Right atrium auricular region (tissue), 2 donors: ENCODE data around the gene DYNLT3. TPM values are rescaled to one million over a fixed set of nuclear protein-coding genes. Genes with fewer than 3 reads are reported as not detected.
A peak's percentile ranks its signal among the peaks of the same experiment; 100 is the strongest.

ENCODE experiments used
- DNase-seq: peaks from one replicate; pipeline ENCODE4 v3.0.0-alpha.2; 2019; ENCODE audit warnings: low spot score
- H3K27ac ChIP-seq, 2 donors: fragments of 200-600 bp; sonication (generic); 1 replicate in 1 of 2; 2 replicates in 1 of 2; pipeline ENCODE4 v1.5.1; 2016 to 2019
- H3K27me3 ChIP-seq, 2 donors: fragments of 200-600 bp; sonication (generic); one replicate each; pipeline versions ENCODE4 v1.5.1 to v1.6.0; 2017 to 2019
- H3K36me3 ChIP-seq: fragments of 200-600 bp; sonication (generic); one replicate; pipeline ENCODE4 v1.5.1; 2016
- H3K4me1 ChIP-seq, 2 donors: fragments of 200-600 bp; sonication (generic); one replicate each; pipeline versions ENCODE4 v1.5.1 to v1.6.0; 2017 to 2019
- H3K4me3 ChIP-seq, 2 donors: fragments of 200-600 bp; sonication (generic); 1 replicate in 1 of 2; 2 replicates in 1 of 2; pipeline ENCODE4 v1.5.1; 2017 to 2019; ENCODE audit warnings: mild to moderate bottlenecking in 1 of 2, moderate library complexity in 1 of 2
- H3K9me3 ChIP-seq, 2 donors: fragments of 200-600 bp; sonication (generic); one replicate each; pipeline ENCODE4 v1.5.1; 2019
- CTCF ChIP-seq, 2 donors: fragments of 200-600 bp; sonication (generic); IDR thresholded peaks; one replicate each; pipeline ENCODE4 v1.5.1; 2019; ENCODE audit warnings: antibody characterized with exemption in 2 of 2
- total RNA-seq, 2 donors: library from RNA; depleted of rRNA; stranded (reverse); fragments of >200 nt; gene quantifications; one replicate each; pipeline ENCODE4 v1.1.0, GENCODE V29; 2016

The DYNLT3 gene
- total RNA-seq, 2 donors from 2014 or later: 20.9 to 25.9 TPM

- Histone ChIP-seq H3K27ac (no peak overlapping the region), H3K4me3 (no peak overlapping the region), H3K4me1 (no peaks in the 10 kb centered on the region), H3K9me3 (no peaks in the 10 kb centered on the region), H3K36me3 (no peaks in the 10 kb centered on the region), H3K27me3 (no peaks in the 10 kb centered on the region)
- TF ChIP-seq CTCF (IDR thresholded peaks at IDR 0.05): no peak
- DNase-seq: no peak
These were observed 6.4 kb downstream of the DYNLT3 start for GRCh38 chrX:37840931-37841330.

- no peaks in the 10 kb centered on the region for H3K27me3 ChIP-seq
- H3K36me3 ChIP-seq: no peaks in the 10 kb centered on the region
- TF ChIP-seq CTCF (IDR thresholded peaks at IDR 0.05): no peak
- no peaks in the 10 kb centered on the region for H3K4me1 ChIP-seq
- H3K9me3 ChIP-seq: no peaks in the 10 kb centered on the region
- no peak for DNase-seq
- H3K27ac ChIP-seq: no peak overlapping the region
- no peak overlapping the region for H3K4me3 ChIP-seq
These were observed 12.4 kb downstream of the DYNLT3 start for GRCh38 chrX:37834937-37835336.

GRCh38 chrX:37830371-37830770, 17.0 kb downstream of the DYNLT3 start:
- H3K27me3 ChIP-seq: no peaks in the 10 kb centered on the region
- H3K4me1 ChIP-seq: no peaks in the 10 kb centered on the region
- no peaks in the 10 kb centered on the region for H3K36me3 ChIP-seq
- H3K9me3 ChIP-seq: no peaks in the 10 kb centered on the region
- no peak overlapping the region for H3K4me3 ChIP-seq
- no peak overlapping the region for H3K27ac ChIP-seq
- no peak for TF ChIP-seq CTCF (IDR thresholded peaks at IDR 0.05)
- DNase-seq: no peak

- H3K4me1 ChIP-seq: no peaks in the 10 kb centered on the region
- no peak overlapping the region for H3K4me3 ChIP-seq
- no peaks in the 10 kb centered on the region for H3K9me3 ChIP-seq
- DNase-seq: no peak
- no peak overlapping the region for H3K27ac ChIP-seq
- no peak for TF ChIP-seq CTCF (IDR thresholded peaks at IDR 0.05)
- H3K36me3 ChIP-seq: no peaks in the 10 kb centered on the region
- no peaks in the 10 kb centered on the region for H3K27me3 ChIP-seq
These were observed 17.6 kb downstream of the DYNLT3 start for GRCh38 chrX:37829721-37830120.

- H3K27me3 ChIP-seq: no peaks in the 10 kb centered on the region
- no peak overlapping the region for H3K27ac ChIP-seq
- no peaks in the 10 kb centered on the region for H3K4me1 ChIP-seq
- H3K36me3 ChIP-seq: no peaks in the 10 kb centered on the region
- TF ChIP-seq CTCF (IDR thresholded peaks at IDR 0.05): peak; percentile 78 to 90
- DNase-seq: no peak
- no peaks in the 10 kb centered on the region for H3K9me3 ChIP-seq
- H3K4me3 ChIP-seq: no peak overlapping the region
These were observed 22.0 kb downstream of the DYNLT3 start for GRCh38 chrX:37825215-37825842.
